AG20443 (cell line): ENCODE measurements around the gene WNT4.

Experiments
- DNase-seq: peaks from one replicate; pipeline ENCODE4 v3.0.0; 2012; ENCODE audit warnings: low spot score, mixed read lengths

The WNT4 gene

DNA sequence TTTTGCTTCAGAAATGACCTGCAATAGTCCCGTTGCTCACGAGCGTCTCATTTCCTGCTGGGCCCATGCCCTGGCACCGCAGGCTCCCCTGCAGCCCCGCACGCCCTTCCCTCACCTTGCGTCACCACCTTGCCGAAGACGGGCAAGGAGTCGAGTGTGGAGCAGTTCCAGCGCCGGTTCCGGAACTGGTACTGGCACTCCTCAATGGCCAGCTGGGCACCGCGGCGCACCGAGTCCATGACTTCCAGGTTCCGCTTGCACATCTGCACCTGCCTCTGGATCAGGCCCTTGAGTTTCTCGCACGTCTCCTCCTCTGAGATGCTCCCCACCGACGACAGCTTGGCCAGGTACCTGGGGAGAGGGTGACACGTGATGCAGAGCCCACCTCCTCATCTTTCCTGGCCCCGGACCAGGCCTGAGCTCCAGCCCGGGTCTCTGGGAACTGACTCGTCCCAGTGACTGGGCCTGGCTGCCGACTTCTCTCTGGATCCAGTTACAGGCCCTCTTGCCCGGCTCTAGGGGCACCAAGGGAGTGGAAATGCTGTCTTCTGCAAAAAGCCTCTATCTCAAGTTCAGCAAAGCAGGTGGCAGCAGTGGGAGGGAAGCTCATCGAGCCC lies 13.3 kb downstream of the WNT4 start:
- DNase-seq, result no peak

DNA sequence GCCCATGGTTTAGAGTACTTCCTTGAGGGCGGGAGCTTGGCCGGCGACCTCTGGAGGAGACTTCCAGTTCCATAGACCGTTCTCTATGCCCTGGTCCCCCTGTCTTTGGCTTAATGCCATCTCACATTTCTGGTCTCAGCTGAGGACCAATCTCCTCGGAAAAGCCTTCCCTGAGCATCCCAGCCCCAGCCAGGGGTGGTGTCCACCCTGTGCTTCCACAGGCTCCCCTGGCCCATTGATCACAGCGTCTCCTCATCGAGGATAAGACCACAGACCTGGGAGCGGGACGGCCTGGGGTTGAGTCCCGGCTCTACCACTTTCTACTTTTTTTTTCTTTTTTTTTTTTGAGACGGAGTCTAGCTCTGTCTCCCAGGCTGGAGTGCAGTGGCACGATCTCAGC lies 14.5 kb downstream of the WNT4 start:
- DNase-seq, result no peak

DNA sequence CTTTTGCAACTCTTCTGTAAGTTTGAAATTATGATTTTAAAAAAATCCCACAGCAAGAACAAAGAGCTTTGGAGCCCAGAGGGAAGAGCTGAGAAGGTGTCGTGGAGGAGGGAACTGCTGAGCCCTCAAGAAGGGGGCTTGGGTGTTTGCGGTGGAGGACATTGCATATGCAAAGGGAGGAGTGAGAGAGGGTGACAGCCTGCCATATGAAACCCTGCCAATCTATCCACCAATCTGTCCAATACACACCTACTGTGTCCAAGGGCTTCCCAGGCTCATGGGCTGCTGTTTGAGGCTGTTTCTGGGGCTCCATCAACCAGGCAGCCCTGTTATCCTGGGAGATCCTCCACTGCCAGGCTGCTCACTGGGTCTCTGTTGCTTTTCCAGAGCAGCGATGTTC lies 15.2 kb downstream of the WNT4 start:
- DNase-seq, result no peak

GRCh38 chr1:22127248-22127647 lies 15.6 kb downstream of the WNT4 start:
- DNase-seq, result no peak

- DNase-seq, result no peak
These were observed 16.4 kb downstream of the WNT4 start for GRCh38 chr1:22126531-22126930.

DNA sequence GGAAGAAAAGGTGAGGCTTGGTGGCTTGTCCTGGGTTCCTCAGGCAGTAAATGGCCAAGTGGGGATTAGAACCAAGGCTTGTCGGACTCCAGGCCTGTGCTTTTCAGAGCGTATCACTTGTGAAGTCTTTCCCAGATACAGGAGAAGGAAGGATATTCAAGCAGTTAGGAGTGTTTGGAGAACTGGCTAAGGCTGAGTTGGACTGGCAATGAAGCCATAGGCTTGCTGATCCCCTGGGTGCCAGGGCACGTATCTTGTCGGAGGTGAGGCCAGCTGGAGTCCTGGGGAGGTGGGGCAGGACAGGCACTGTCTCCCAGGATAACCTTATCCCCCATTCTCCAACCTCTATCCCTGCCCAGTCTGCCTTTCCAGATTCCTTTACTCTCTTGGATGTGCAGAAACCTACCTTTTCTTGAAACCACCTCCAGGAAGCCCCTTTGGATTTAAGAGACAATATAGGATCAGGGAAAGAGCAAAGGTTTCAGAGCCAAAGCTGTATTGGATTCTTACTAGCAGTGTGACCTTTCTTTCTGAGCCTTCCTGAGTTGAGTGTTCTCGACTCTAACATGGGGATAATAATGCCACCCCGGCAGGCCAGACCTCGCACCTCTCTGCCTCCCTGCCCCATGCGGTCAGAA lies 18.2 kb downstream of the WNT4 start:
- no peak for DNase-seq

DNA sequence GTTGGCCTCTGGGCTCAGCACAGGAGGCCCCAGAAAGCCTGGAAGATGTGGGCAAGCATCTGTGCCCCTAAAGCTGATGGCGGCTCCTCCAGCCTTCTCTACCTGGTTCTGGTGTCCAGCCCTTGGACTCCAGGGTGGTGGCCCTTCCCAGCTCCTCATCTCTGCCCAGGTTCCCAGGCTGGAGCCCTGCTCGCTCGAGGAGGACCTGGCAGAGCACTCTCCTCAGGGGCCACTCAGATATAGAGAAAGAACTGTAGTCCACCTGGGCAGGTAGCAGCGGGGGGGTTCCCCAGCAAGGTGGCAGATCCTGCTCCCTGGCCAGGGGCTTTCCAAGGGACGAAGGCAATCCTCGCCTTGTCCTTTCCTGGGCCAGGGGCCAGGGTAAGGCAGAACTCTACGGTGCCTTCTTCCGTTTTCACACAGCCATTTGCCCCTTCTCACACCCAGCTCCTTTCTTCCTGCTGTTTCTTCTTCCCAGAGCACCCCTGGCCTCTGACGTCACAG lies 18.9 kb downstream of the WNT4 start:
- DNase-seq, result no peak

DNA sequence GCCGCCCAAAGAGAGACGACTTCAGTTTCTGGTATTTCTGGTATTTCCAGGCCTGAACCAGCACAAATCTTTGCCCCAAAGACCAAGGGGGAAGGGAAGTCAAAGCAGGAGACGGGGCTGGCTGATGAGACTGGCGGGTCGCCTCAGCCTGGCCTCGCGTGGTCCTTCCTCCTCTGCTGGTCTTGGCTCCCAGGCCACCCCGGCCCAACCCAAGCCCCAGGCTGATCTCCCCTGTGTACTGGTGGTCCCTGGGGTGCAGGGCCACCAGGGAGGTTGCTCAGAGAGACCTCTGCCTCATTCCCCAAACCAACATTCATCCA lies 19.9 kb downstream of the WNT4 start:
- no peak for DNase-seq

- no peak for DNase-seq
These were observed 20.4 kb downstream of the WNT4 start for GRCh38 chr1:22122273-22123070.

- DNase-seq, result no peak
These were observed 21.4 kb downstream of the WNT4 start for GRCh38 chr1:22121421-22121911.

DNA sequence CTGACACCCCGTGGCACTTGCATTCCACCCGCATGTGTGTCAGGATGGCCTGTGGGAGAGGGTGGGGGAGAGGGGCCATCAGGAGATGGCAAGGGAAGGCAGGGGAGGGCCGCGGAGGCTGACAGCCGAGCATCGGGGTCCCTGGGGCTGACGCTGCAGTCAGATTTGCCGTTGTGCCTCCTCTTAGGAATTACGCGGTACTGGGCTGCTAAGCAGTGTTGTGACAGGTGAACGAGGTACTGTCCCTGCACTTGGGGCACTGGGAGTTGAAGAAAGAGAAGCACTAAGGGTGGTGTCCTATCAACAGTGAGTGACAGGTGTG lies 22.5 kb downstream of the WNT4 start:
- no peak for DNase-seq

- no peak for DNase-seq
These were observed 23.1 kb downstream of the WNT4 start for GRCh38 chr1:22119626-22120468.

DNA sequence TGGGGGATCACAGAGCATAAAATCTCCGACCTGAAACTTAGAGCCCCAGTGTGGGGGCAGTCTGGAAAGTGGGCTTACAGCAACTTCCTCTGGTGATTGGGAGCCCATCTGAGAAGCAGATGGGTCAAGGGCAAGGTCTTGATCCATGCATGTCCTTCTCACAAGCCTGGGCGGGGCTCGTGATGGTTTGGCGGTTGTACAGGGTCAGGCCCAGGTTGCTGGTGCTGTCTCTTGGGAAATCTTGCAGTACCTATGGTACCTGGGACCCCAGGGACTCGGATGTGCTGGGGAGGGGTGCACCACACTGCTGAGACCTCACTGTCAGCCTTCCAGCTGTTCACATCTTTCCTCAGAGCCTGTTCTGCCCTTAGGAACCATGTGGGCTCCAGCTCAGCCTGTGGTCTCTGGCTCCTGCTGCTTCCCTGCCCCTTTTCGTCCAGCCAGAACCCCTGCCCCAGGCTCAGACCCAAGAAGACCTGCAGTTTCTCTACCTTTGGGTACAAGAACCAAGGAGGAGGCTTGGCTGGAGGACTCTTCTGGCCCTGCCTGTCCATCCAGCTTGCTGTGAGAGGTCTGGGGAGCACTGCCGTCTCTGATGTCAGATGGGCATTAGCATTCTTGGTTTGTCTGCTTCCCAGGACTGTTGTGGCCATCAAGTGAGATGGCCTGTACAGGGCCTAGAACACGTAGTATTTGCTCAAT lies 24.5 kb downstream of the WNT4 start:
- no peak for DNase-seq

- no peak for DNase-seq
These were observed 25.0 kb downstream of the WNT4 start for GRCh38 chr1:22117851-22118250.

DNA sequence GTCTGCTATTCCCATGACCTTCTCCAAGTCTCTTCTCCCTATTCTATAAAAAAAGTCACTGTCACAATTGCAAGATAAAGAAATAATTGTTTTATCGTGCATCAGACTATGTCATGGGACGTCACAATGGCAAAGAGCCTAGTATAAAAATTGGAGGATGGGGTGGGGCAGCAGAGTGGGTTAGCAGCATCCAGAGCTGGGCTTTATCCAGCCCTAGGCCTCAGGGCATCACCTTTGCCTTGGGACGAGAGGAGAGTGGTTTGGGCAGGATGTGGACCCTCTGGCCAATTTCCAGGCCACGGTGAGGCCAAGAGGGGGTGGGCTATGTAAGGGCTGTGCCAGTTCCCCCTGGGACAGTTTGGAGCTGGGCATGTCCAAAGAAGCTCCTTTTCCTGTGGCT lies 25.7 kb downstream of the WNT4 start:
- no peak for DNase-seq

DNA sequence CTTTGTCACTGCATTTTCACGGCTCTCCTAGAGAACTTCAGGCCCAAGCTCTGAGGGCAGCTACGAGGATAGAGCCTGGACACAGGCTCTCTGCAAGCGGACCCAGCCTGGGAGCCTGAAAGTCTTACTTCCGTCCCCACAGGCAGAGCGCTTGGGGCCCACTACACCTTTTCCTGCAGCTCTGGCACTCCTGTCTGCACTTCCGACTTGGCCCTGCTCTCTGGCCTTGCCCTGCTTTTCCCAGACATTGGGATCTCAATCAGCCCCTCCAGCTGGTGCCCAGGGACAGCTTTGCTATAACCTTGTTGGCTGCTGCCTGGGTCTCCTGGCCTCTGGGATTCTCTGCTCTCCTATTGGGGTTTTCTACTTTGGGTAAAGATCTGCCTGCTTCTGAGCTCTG lies 27.6 kb downstream of the WNT4 start:
- no peak for DNase-seq

DNA sequence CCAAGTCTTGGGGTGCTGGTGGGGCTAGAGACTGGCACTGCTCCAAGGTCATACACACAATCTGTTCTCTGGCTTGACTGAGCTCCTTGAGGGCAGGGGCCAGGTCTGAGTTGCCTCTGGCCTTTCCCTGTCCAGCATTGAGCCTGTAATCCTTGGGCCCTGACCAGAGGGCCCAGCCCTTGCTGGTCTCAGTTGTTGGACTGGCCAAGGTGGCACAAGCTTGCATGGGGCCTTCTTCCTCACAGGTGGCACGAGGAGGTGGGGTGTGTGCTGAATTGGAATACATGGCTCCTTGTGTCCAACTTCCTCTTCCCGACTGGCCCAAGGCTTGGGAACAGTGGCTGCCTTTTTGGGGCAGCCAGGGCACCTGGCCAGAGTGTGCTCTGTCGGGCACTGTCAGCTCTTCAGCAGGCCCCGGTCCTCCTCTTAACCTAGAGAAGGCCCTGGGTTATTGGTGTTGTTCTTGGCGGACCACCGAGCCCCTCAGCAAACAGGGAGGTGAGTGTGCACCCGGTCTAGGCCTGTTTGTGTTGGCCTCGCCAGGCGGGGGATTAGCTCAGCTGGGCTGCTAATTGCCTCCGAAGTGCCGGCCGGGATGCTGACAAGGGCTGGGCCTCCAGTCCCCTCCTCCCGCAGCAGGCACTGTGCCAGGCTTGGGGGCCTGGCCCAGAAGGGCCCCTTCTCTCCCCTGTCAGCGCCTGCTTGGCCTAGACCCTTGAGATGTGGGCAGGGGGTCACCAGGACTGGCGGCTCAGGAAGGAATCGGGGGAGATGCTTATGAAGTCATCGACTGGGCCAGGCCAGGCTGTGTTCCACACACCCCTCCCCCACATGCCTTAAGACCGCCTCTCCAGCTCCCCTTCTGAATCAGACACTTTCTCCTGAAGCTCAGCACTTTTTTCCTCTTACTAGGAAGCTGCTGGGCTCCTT lies 28.5 kb downstream of the WNT4 start:
- DNase-seq, result no peak

DNA sequence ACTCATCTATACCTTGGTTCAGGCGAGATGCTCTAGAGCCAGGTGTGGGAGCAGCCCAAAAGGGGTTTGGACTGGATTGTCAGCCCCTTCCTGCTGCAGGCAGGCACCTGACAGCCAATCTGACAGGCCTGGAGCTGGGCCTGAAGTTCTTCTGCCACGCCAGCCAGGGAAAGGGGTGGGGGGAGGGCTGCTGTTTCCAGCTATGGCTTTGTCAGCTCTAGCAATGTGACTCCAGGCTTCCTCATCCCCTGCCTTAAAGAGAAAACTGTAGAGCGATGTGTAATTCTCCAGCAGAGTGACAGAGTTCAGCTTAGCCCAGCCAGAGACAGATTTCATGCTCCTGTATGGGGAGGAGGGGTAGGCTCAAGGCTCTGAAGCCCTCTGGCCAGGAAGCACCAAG lies 30.3 kb downstream of the WNT4 start:
- no peak for DNase-seq

DNA sequence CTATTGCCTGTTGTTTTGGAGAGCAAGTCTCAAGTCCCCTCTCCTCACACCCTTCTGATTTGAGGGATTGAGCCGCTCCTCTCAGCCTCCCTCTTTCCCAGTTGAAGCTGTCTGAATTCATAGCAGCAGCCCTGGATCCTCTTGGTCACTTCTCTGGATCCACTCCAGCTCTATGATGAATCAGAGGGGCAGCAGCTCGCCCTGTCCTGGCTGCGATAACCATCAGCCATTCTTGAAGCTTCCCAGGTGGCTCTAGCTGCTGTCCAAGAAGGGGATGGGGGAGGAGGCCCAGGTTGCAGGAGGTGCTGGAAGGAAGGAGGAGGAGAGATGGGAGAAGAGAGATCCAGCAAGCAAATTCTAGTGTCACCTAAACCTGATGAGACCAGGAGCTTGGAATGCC lies 31.3 kb downstream of the WNT4 start:
- peak; percentile 77 for DNase-seq

DNA sequence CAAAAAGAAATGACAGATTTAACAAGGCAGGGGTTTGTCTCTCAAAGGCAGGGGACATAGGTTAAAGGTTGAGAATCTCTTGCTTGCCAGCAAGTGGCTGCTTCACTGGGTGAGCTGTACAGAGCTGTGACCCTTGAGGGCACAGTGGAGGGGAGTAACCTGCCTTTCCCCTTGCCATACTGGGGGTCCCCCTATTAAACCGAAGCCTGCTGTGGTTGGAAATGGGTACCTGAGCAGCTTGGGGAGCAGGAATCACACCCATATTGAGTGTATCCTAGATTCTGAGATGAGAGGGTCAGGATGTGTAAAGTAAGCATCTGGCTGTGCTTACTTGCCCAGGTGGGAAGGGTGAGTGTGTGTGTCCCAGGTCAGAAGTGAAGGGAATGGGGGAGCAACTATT lies 31.8 kb downstream of the WNT4 start:
- no peak for DNase-seq

DNA sequence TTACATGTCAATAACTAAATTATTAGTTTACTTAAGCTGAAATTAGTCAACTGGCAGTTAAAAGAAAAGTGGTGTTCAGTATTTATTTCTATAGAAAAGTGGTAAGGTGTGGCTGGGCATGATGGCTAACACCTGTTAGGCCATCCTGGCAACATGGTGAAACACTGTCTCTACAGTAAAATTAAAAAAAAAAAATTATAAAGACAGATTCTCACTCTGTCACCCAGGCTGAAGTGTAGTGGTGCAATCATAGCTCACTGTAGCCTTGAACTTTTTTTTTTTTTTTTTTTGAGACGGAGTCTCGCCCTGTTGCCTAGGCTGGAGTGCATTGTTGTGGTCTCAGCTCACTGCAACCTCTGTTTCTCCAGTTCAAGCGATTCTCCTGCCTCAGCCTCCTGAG lies 32.9 kb downstream of the WNT4 start:
- no peak for DNase-seq
